ENCODE measurements around the gene MYO1B. TPM values are rescaled to one million over a fixed set of nuclear protein-coding genes. Genes with fewer than 3 reads are reported as not detected.

The MYO1B gene
- polyA plus RNA-seq, 1 donor (not counting 4 experiments of a cell fraction or from before 2014, with no cell fraction given): 277 TPM

GRCh38 chr2:191220671-191221070 is 24.5 kb upstream of the MYO1B start:
- no peaks in the 10 kb centered on the region for H4K20me1 ChIP-seq (ENCODE audit: control insufficient read depth, extremely low read depth, insufficient read depth, low read length)
- H3K4me1 ChIP-seq (ENCODE audit: control insufficient read depth, extremely low read depth, insufficient read depth, low read length): peaks cover 49% of the 10 kb centered on the region
- H3K9ac ChIP-seq (ENCODE audit: control insufficient read depth, extremely low read depth, insufficient read depth, low read length): no peak overlapping the region
- H3K79me2 ChIP-seq (ENCODE audit: control insufficient read depth, insufficient read depth, low read length): no peaks in the 10 kb centered on the region
- no peak for FAIRE-seq
- no peak overlapping the region for H3K4me3 ChIP-seq (ENCODE audit: control insufficient read depth in 2 of 3, extremely low read depth in 1 of 3, insufficient read depth in 2 of 3, low read depth in 1 of 3, low read length in 3 of 3)
- H3K4me2 ChIP-seq (ENCODE audit: control insufficient read depth, extremely low read depth, insufficient read depth, low read depth, low read length): no peak overlapping the region
- no peaks in the 10 kb centered on the region for H3K27me3 ChIP-seq (ENCODE audit: control insufficient read depth, extremely low read depth, insufficient read depth, low read length)
- no peak overlapping the region for H2AFZ ChIP-seq (ENCODE audit: control insufficient read depth, low read length)
- DNase-seq (ENCODE audit: low read depth, low spot score): no peak
- dilution Hi-C loops (cut with MboI; ENCODE audit: extremely low pct_ligation_motif_present, low sequenced_read_pairs): no loop called here
- no peaks in the 10 kb centered on the region for H3K36me3 ChIP-seq (ENCODE audit: control insufficient read depth in 2 of 2, extremely low read depth in 1 of 2, insufficient read depth in 2 of 2, low read length in 2 of 2)
- no peak overlapping the region for H3K27ac ChIP-seq (ENCODE audit: control insufficient read depth, insufficient read depth, low read length)
- H3K9me3 ChIP-seq (ENCODE audit: control insufficient read depth, low read depth, low read length): no peaks in the 10 kb centered on the region
- no peaks in the 10 kb centered on the region for H3K9me1 ChIP-seq (ENCODE audit: control insufficient read depth, extremely low read depth, insufficient read depth, low read length)
- no peak for TF ChIP-seq EZH2 (IDR thresholded peaks at IDR 0.05; ENCODE audit: low read length)
- TF ChIP-seq CTCF (optimal IDR thresholded peaks at IDR 0.05 in 1 of 3, IDR thresholded peaks at IDR 0.05 in 1 of 3, conservative IDR thresholded peaks at IDR 0.05 in 1 of 3; ENCODE audit: extremely low read depth in 1 of 3, insufficient read depth in 2 of 3, low read length in 3 of 3): no peak

GRCh38 chr2:191221666-191222065 is 23.5 kb upstream of the MYO1B start:
- Histone ChIP-seq H4K20me1 (ENCODE audit: control insufficient read depth, extremely low read depth, insufficient read depth, low read length) (no peaks in the 10 kb centered on the region), H3K4me1 (ENCODE audit: control insufficient read depth, extremely low read depth, insufficient read depth, low read length) (peaks cover 49% of the 10 kb centered on the region), H3K4me3 (ENCODE audit: control insufficient read depth in 2 of 3, extremely low read depth in 1 of 3, insufficient read depth in 2 of 3, low read depth in 1 of 3, low read length in 3 of 3) (no peak overlapping the region), H3K9me1 (ENCODE audit: control insufficient read depth, extremely low read depth, insufficient read depth, low read length) (no peaks in the 10 kb centered on the region), H2AFZ (ENCODE audit: control insufficient read depth, low read length) (no peak overlapping the region), H3K79me2 (ENCODE audit: control insufficient read depth, insufficient read depth, low read length) (no peaks in the 10 kb centered on the region), H3K27me3 (ENCODE audit: control insufficient read depth, extremely low read depth, insufficient read depth, low read length) (no peaks in the 10 kb centered on the region), H3K9me3 (ENCODE audit: control insufficient read depth, low read depth, low read length) (no peaks in the 10 kb centered on the region), H3K4me2 (ENCODE audit: control insufficient read depth, extremely low read depth, insufficient read depth, low read depth, low read length) (no peak overlapping the region), H3K27ac (ENCODE audit: control insufficient read depth, insufficient read depth, low read length) (no peak overlapping the region), H3K36me3 (ENCODE audit: control insufficient read depth in 2 of 2, extremely low read depth in 1 of 2, insufficient read depth in 2 of 2, low read length in 2 of 2) (no peaks in the 10 kb centered on the region), H3K9ac (ENCODE audit: control insufficient read depth, extremely low read depth, insufficient read depth, low read length) (no peak overlapping the region)
- dilution Hi-C loops (cut with MboI; ENCODE audit: extremely low pct_ligation_motif_present, low sequenced_read_pairs): no loop called here
- DNase-seq (ENCODE audit: low read depth, low spot score) (no peak), FAIRE-seq (peak; percentile 71)
- TF ChIP-seq CTCF (optimal IDR thresholded peaks at IDR 0.05 in 1 of 3, IDR thresholded peaks at IDR 0.05 in 1 of 3, conservative IDR thresholded peaks at IDR 0.05 in 1 of 3; ENCODE audit: extremely low read depth in 1 of 3, insufficient read depth in 2 of 3, low read length in 3 of 3) (no peak), EZH2 (IDR thresholded peaks at IDR 0.05; ENCODE audit: low read length) (no peak)
